NCI-H128 (cell line): ENCODE results near the gene OMP.

ENCODE experiments used
- DNase-seq: peaks from one replicate; lab custom pipeline; 2025; ENCODE audit not compliant: unreplicated experiment; lab: John Stamatoyannopoulos, UW

The OMP gene

GRCh38 chr11:77068457-77069335 is 33.9 kb upstream of the OMP start:
- DNase-seq, result no peak

- DNase-seq, result no peak
Observed at GRCh38 chr11:77069336-77069968, 33.2 kb upstream of the OMP start.

- DNase-seq, result no peak
Observed at GRCh38 chr11:77069969-77070582, 32.6 kb upstream of the OMP start.

GRCh38 chr11:77071077-77071476 is 31.6 kb upstream of the OMP start:
- DNase-seq, result no peak

GRCh38 chr11:77071671-77072605 is 30.7 kb upstream of the OMP start:
- no peak for DNase-seq

- no peak for DNase-seq
Observed at GRCh38 chr11:77072851-77073327, 29.8 kb upstream of the OMP start.

GRCh38 chr11:77073328-77074001 is 29.2 kb upstream of the OMP start:
- DNase-seq, result no peak

GRCh38 chr11:77074205-77074604 is 28.4 kb upstream of the OMP start:
- DNase-seq, result no peak

- no peak for DNase-seq
Observed at GRCh38 chr11:77074626-77075221, 27.9 kb upstream of the OMP start.

- no peak for DNase-seq
Observed at GRCh38 chr11:77075425-77075905, 27.2 kb upstream of the OMP start.

GRCh38 chr11:77079666-77080065 is 23.0 kb upstream of the OMP start:
- DNase-seq, result no peak

- DNase-seq, result no peak
Observed at GRCh38 chr11:77080643-77081210, 21.9 kb upstream of the OMP start.

GRCh38 chr11:77081381-77081851 is 21.2 kb upstream of the OMP start:
- DNase-seq, result no peak

GRCh38 chr11:77081976-77082836 is 20.4 kb upstream of the OMP start:
- no peak for DNase-seq

GRCh38 chr11:77082838-77083565 is 19.6 kb upstream of the OMP start:
- no peak for DNase-seq

- no peak for DNase-seq
Observed at GRCh38 chr11:77083566-77084245, 18.9 kb upstream of the OMP start.

GRCh38 chr11:77084581-77085191 is 18.0 kb upstream of the OMP start:
- DNase-seq, result no peak
